Stimulated activated effector memory CD8-positive, alpha-beta T cell treated with anti-CD3 and anti-CD28 coated beads, Interleukin-12 subunit alpha, Interleukin-12 subunit beta, amount 100 ng/mL, for 72 hours (primary cell): Measurements from ENCODE around the gene C2.
"Not testable (repeated sequence)": the region's sequence is repeated elsewhere in the genome, so short reads cannot be mapped to it uniquely, and the experiment has no call there.

ENCODE experiments used
- ATAC-seq: fragments of 150-1000 bp; cut with Tn5 transposase; 2 replicates; pipeline ENCODE4 v1.10.0; 2021
- DNase-seq, 2 donors: peaks; one replicate each; pipeline ENCODE4 v3.0.0; 2021 to 2022; ENCODE audit warnings: low spot score in 2 of 2
- H3K27ac Mint-ChIP-seq: one replicate; pipeline ENCODE4 v1.8.0; 2022; ENCODE audit warnings: mild to moderate bottlenecking, mixed read lengths
- H3K36me3 Mint-ChIP-seq: one replicate; pipeline ENCODE4 v1.8.0; 2022; ENCODE audit warnings: mild to moderate bottlenecking, mixed read lengths
- H3K4me1 Mint-ChIP-seq: one replicate; pipeline ENCODE4 v1.8.0; 2022; ENCODE audit warnings: mixed read lengths
- H3K4me3 Mint-ChIP-seq: one replicate; pipeline ENCODE4 v1.8.0; 2022; ENCODE audit warnings: mild to moderate bottlenecking, mixed read lengths
- H3K9me3 Mint-ChIP-seq: one replicate; pipeline ENCODE4 v1.8.0; 2022; ENCODE audit warnings: mixed read lengths

C2 gene

DNA sequence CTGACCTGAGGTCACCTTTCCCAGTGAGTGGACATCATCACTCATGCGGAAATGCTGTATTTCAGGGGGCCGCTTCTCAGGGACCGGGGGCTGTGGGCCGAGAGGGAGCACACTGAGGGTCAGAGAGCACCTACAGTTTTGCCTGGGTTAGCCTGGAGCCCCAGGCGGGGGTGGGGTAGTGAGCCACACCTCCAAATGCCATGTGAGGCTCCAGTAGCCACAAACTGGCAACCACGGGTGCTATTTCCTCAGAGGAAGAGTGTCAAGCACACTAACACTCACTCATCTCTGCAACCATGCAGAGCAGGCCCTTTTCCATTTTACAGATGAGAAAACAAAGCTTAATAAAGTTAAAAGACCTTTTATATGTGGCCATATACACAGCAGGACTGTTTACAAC, 34.7 kb upstream of the C2 start:
- H3K4me1 Mint-ChIP-seq: peaks cover 20% of the 10 kb centered on the region
- no peaks in the 10 kb centered on the region for H3K9me3 Mint-ChIP-seq
- H3K4me3 Mint-ChIP-seq: no peak overlapping the region
- H3K36me3 Mint-ChIP-seq: peaks cover 80% of the 10 kb centered on the region
- H3K27ac Mint-ChIP-seq: peak overlapping the region; percentile 75
- DNase-seq (no peak), ATAC-seq (no peak)

DNA sequence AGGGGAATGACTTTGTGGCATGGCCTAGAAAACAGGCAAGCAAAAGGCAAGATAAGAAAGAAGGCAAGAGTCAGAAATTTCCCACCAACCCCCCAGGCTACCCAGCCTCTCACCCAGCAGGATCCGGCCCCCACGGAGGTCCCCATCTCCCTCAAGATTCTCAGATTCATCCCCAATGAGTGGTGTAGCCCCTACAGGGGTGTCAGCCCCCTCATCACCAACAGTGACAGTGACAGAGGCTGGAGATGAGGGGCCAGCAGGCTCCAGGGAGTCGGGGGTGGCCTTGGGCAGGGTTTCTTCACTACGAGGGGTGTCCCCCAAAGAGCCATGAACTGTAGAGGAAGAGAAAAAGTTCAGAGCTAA, 31.0 kb upstream of the C2 start:
- H3K36me3 Mint-ChIP-seq: peaks cover 53% of the 10 kb centered on the region
- peak overlapping the region; percentile 82 for H3K4me3 Mint-ChIP-seq
- H3K4me1 Mint-ChIP-seq: peaks cover 33% of the 10 kb centered on the region
- ATAC-seq (no peak), DNase-seq (no peak)
- H3K9me3 Mint-ChIP-seq: no peaks in the 10 kb centered on the region
- peak overlapping the region; percentile 91 for H3K27ac Mint-ChIP-seq

DNA sequence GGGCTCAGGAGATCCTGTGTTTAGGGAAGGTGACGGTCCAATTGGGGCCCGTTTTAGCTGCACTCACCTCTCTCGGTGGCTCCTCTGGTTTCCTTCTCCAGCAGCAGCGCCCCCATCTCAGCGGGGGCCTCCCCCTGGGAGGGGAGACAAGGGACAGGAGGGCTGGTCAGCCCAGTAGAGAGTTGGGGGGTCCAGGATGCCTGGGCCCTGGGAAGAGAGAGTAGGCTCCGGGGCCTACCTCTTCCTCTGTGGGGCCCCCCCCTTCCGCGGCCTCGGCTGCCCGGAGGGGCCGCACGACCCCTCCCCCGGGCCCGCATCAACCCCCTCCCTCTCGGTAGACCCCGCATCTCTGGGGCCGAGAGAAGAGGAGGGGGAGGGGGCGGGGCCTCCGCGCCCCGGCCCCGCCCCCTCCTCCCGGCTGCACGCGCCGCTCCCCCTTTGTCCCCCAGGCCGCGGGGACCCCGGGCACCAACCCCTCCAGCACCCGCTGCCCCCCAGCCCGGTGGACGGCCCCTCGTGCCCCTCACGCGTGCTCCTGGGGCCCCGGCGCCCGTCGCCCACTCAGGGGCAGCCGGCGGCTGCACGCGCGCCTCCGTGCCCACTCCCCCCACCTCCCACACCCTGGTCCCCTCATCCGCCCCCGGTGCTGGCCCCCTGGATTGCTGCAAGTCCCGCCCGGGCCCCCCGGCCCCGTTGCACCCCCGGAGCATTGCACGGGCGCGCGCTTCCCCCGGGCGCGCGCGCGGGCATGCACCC, 30.5 kb upstream of the C2 start:
- peak; percentile 1 for ATAC-seq

DNA sequence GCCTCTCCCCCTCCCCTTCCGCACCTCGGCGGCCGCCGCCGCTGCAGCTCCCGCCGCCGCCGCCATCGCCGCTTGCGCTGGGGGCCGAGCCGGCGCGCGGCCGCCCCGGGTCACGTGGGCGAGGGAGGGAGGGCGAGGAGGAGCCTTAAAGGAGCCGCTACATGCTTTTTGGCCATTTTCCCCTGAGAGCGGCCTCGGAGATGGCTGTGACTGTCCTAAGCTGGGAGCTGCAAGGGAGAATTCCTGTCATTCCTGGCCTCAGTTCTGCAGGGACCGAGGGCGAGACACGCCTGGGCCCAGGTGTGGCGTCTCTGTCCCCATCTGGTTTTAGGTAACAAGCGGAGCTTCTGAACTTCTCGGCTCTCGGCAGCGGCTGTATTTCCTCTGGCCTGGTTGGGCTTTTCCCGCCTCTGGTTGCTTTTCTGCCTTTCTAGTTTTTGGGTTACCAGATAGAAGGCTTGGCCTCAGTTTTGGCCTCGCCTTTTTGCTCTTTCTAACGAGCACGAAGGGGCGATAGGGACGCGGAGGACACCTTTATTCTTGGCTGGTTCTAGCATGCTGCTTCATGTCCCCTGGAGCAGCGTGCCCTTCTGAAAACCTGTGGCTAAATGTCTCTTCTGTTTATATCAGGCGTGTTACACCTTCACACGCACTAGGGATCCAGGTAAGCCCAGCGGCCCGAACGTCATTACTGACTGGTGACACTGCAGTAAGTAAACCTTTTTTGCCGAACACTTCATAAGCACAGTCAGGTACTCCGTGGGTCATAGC, 29.7 kb upstream of the C2 start, which contains the start of gene EHMT2:
Gene EHMT2 (minus strand): TSS at position 87 of the 771 bp plus-strand sequence. CDS start 21 bp downstream, at position 66.
- H3K27ac Mint-ChIP-seq: peak within 1 kb of the TSS; percentile 91
- H3K4me3 Mint-ChIP-seq: peak within 1 kb of the TSS; percentile 94
- no peaks in the 10 kb centered on the region for H3K9me3 Mint-ChIP-seq
- H3K36me3 Mint-ChIP-seq: peaks cover 52% of the 10 kb centered on the region
- peak; percentile 78 for ATAC-seq
- H3K4me1 Mint-ChIP-seq: peaks cover 40% of the 10 kb centered on the region
- peak; percentile 78 to 90 for DNase-seq

More for the DNA sequence above, 30.5 kb upstream of the C2 start:
- peak overlapping the region; percentile 91 for H3K27ac Mint-ChIP-seq
- H3K4me3 Mint-ChIP-seq: peak overlapping the region; percentile 94
- H3K36me3 Mint-ChIP-seq: peaks cover 51% of the 10 kb centered on the region
- peak in 1 of 2 donors; percentile 63 for DNase-seq
- H3K4me1 Mint-ChIP-seq: peaks cover 33% of the 10 kb centered on the region
- H3K9me3 Mint-ChIP-seq: no peaks in the 10 kb centered on the region

DNA sequence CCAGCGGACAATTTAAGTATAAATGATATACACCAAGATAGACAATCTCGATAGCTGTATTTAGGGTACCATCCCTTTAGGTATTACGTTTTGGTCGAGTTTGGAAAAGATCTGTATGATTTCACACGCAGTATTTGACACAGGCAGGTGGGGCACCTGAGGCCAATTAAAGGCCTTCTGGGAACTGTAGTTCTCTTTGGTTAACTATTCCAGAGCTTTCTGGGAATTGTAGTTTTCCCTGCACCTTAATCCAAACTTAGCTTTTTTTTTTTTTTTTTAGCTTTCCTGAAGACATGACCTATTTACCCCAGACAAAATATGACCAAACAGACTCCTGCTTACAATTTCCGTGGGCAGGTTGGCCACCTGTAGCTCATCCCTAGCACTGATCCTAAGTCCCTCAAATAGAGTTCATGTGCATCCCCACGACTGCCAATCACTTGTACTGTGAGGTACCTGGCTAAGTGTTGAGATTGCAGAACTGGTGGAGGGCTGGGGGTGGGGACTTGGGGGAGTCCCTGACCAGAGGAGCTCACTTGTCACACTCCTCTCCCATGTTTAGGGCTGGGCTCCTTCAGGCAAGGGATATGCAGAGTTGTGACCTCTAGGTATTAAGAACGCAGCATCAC, 29.0 kb upstream of the C2 start:
- Mint-ChIP-seq H3K4me3 (peak overlapping the region; percentile 94), H3K27ac (peak overlapping the region; percentile 91), H3K36me3 (peaks cover 48% of the 10 kb centered on the region), H3K4me1 (peaks cover 45% of the 10 kb centered on the region), H3K9me3 (no peaks in the 10 kb centered on the region)
- ATAC-seq (peak; percentile 2), DNase-seq (no peak)

DNA sequence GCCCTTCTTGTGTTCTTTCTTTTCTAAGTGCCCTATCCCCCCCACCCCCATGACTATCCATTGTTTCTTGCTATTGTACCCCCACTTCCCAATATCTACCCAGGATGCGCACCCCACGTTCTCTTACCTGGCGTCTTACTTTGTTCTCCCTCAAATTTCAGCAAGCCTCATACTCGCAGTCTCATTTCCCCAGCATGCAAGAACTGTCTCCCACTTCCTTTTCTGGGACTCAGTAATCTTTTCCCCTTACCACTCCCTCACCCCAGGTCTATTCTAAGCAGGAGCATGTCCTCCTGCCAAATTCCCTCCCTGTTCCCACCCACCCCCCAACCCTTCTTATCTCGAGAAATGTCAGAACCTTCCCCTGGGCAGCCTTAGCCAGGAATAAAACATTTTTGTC, 28.3 kb upstream of the C2 start:
- Mint-ChIP-seq H3K36me3 (peaks cover 41% of the 10 kb centered on the region), H3K4me1 (peaks cover 45% of the 10 kb centered on the region)

DNA sequence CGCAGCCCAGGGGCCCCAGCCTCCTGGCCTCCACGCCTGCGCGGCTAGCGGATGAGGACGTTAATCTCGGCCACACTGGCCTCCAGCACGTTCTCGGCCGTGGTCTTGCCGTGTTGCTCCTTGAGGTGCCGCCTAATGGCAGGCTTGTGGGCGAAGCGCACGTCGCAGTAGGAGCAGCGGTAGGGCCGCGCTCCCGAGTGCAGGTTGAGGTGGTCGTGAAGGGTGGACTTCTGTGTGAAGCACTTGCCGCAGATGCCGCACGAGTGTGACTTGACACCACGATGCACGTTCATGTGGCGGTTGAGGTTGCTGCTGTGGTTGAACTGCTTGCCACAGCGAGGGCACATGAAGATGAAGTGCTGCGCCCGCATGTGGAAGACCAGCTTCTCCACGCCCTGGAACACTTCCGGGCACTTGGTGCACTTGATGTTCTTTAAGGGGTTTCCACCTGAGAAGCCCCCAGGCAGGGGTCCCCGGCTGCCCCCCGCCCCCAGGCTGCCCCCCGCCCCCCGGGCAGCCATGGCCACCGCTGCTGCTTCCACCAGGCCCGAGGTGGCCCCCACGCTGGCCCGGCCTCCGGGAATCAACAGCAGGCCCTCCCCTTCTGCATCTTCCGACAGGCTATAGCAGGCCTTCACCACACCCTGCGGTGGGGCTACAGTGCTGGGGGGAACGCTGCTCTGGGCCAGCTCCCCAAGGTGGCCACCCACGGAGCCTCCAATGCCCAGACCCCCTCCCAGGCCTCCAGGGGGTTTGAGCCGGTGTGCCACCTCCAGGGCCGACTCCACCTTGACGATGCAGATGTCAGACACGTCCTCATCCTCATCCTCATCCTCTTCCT, 27.4 kb upstream of the C2 start:
- Mint-ChIP-seq H3K4me3 (peak overlapping the region; percentile 94), H3K27ac (no peak overlapping the region), H3K36me3 (peaks cover 32% of the 10 kb centered on the region), H3K9me3 (no peaks in the 10 kb centered on the region), H3K4me1 (peaks cover 45% of the 10 kb centered on the region)
- no peak for DNase-seq
- ATAC-seq: no peak

More for the DNA sequence above, 28.3 kb upstream of the C2 start:
- no peak overlapping the region for H3K27ac Mint-ChIP-seq
- peak overlapping the region; percentile 94 for H3K4me3 Mint-ChIP-seq
- no peaks in the 10 kb centered on the region for H3K9me3 Mint-ChIP-seq
- DNase-seq (no peak), ATAC-seq (no peak)

DNA sequence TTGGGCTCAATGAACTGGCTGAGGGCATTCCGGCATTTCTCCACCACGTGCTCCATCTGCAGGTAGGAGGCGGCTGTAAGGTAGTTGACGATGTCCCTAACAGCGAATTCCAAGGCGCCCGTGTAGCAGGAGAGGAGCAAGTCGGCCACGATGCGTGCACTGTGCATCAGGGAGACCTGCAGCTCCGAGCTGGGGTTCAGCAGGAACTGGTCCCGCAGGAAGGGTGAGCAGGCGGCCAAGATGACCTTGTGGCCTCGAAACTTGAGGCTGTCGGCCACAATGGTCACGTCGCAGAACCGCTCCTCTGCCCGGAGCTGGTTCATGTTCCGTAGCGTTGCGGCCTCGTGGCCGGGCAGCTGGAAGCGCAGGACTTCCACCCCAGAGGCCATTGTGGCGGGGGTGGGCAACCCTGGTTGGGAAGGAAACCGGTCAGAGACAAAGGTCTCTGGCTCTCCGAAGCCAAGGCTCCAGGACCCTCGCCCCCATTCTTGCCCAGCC, 26.6 kb upstream of the C2 start:
- peaks cover 40% of the 10 kb centered on the region for H3K4me1 Mint-ChIP-seq
- no peaks in the 10 kb centered on the region for H3K9me3 Mint-ChIP-seq
- DNase-seq: no peak
- ATAC-seq: no peak
- no peak overlapping the region for H3K27ac Mint-ChIP-seq
- H3K4me3 Mint-ChIP-seq: peak overlapping the region; percentile 72
- H3K36me3 Mint-ChIP-seq: peaks cover 23% of the 10 kb centered on the region

DNA sequence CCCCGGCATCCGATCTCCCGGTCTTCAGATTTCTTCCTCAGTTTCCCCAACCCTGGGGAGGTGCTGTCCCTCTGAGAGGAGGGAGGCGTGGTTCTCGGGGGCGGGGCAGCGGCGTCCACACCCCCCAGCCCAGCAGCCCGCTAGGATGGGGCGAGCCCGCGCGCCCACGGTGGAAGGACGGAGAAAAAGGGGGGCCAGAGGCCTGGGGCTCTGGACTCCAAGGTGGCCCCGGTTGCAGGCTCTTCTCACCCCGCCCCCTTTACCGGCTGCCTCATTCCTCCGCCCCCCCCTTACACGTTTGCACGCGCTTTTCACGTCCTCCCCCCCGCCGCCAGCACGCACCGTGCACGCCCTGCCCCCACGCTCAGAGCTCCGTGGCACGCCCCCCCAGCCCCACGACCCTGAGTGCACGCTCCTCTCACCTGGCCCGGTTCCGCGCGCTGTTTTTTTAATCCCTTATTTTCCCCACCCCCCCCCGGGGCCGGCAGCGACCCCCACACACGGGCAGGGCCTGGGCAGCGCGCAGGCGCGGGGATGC, 26.0 kb upstream of the C2 start:
- peak; percentile 29 to 76 for DNase-seq
- Mint-ChIP-seq H3K36me3 (peaks cover 18% of the 10 kb centered on the region), H3K4me1 (peaks cover 35% of the 10 kb centered on the region), H3K27ac (peak overlapping the region; percentile 57), H3K4me3 (peak overlapping the region; percentile 72), H3K9me3 (no peaks in the 10 kb centered on the region)
- ATAC-seq: peak; percentile 25

DNA sequence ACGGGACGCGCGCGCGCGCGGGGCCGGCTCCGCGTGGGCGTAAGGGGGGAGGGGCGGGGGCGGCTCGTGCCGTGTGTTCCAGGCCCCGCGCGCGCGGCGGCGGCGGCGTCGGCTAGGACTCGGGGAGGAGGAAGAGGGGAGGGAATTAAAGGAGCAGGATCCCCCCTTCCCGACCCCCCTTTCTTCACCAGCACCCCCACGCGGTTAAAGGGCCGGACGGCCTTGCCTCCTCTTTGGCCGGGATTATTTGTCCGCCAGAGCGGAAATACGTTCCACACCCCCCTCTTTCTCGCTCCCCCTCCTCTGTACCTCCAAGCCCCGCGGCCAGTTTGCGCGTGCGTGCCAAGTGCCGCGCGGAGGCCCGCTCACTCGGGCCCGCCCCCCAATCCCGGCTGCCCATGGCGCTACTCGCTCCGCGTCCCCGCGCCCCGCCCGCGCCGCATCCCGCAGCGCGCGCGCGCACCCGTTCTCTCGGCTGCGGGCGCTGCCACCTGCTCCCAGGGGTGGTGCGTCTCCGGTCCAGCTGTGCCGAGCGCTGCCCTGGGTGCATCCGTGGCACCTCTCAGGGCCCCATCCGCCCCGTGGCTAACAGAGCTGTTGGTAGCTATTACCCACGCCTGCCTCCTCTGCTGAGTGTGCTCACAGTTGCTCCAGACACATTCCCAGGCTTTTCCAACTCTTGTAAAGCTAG, 25.4 kb upstream of the C2 start, which contains the start of gene ZBTB12:
Gene ZBTB12 (minus strand): TSS at position 134 of the 691 bp plus-strand sequence. CDS start 781 bp downstream, outside the sequence.
- DNase-seq (peak; percentile 72 to 92), ATAC-seq (peak; percentile 80)
- H3K36me3 Mint-ChIP-seq: peaks cover 15% of the 10 kb centered on the region
- peak within 1 kb of the TSS; percentile 72 for H3K4me3 Mint-ChIP-seq
- peak within 1 kb of the TSS; percentile 57 for H3K27ac Mint-ChIP-seq
- H3K4me1 Mint-ChIP-seq: peaks cover 32% of the 10 kb centered on the region
- H3K9me3 Mint-ChIP-seq: no peaks in the 10 kb centered on the region

DNA sequence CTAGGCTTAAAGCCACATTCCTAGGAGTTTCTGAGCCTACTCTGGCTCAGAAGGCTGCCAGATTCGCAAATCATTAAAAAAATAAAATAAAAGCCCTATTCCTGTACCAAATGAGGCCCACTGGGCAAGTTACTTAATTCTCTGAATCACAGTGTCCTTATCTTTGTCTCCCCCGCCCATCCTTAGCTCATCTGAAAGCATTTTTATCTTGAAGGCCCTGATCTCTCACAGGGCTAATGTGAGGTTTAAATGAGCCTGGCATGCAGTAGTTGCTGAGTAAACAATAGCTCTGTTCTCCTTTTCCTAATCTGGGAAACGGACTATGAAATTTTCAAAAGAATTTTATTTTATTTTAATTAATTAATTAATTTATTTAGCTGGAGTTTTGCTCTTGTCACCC, 23.6 kb upstream of the C2 start:
- H3K4me1 Mint-ChIP-seq: peaks cover 28% of the 10 kb centered on the region
- no peak overlapping the region for H3K4me3 Mint-ChIP-seq
- peaks cover 15% of the 10 kb centered on the region for H3K36me3 Mint-ChIP-seq
- no peak overlapping the region for H3K27ac Mint-ChIP-seq
- ATAC-seq (no peak), DNase-seq (no peak)
- no peaks in the 10 kb centered on the region for H3K9me3 Mint-ChIP-seq

DNA sequence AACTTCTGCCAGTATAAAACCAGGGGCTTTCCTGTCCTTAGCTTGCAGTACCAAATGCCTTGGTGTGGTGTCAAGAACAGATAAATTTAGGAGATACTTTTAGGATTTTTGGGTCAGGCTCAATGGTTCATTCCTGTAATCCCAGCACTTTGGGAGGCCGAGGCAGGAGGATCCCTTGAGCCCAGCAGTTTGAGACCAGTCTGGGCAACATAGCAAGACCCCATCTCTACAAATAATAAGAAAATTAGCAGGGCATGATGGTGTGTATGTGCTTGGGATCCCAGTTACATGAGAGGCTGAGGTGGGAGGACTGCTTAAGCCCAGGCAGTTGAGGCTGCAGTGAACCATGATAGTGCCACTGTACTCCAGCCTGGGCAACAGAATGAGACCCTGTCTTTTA, 22.5 kb upstream of the C2 start:
- Mint-ChIP-seq H3K36me3 (peaks cover 15% of the 10 kb centered on the region), H3K27ac (no peak overlapping the region), H3K9me3 (no peaks in the 10 kb centered on the region), H3K4me1 (peaks cover 19% of the 10 kb centered on the region), H3K4me3 (no peak overlapping the region)
- no peak for DNase-seq
- no peak for ATAC-seq

DNA sequence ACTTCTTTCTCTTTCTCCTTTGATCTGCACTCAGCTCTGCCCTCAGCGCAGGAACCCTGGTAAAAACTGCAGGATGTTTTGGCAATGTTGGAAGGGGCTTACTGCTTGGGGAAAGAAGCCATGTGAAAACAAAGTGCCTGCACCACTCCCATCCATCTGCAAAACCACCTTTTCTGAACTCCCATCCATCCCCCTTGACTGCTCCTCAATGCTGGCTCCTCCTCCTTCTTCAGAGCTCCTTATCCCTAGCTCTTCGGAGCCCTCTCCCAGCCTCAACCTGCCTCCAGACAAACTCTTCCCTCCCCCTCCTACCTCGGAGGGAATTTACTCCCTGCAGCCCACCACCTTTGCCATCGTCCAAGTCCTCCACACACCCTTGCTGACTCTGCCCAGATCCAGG, 21.4 kb upstream of the C2 start:
- H3K4me1 Mint-ChIP-seq: peaks cover 19% of the 10 kb centered on the region
- H3K4me3 Mint-ChIP-seq: no peak overlapping the region
- H3K9me3 Mint-ChIP-seq: no peaks in the 10 kb centered on the region
- no peak for DNase-seq
- H3K27ac Mint-ChIP-seq: no peak overlapping the region
- peaks cover 15% of the 10 kb centered on the region for H3K36me3 Mint-ChIP-seq
- ATAC-seq: no peak

DNA sequence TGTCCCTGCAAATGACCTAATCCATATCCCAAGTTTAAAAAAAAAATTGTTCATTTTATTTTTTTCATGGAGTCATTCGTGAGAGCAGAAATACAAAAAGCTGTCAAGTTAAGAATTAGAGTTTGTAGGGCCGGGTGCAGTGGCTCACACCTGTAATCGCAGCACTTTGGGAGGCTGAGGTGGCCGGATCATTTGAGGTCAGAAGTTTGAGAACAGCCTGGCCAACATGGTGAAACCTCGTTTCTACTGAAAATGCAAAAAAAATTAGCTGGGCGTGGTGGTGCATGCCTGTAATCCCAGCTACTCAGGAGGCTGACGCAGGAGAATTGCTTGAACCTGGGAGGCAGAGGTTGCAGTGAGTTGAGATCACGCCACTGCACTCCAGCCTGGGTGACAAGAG, 20.8 kb upstream of the C2 start:
- ATAC-seq, H3K27ac Mint-ChIP-seq, H3K9me3 Mint-ChIP-seq, DNase-seq, H3K4me3 Mint-ChIP-seq: not testable (repeated sequence)
- H3K36me3 Mint-ChIP-seq: peaks cover 14% of the 10 kb centered on the region
- peaks cover 19% of the 10 kb centered on the region for H3K4me1 Mint-ChIP-seq
